Prostate gland (tissue), 2 donors: ENCODE data around the gene MAP4K2.

Experiments used
- POLR2A ChIP-seq: fragments of 450-650 bp; IDR thresholded peaks from one replicate; pipeline ENCODE4 v1.6.1; 2016; ENCODE audit warnings: antibody characterized with exemption, mild to moderate bottlenecking
- POLR2AphosphoS5 ChIP-seq: sonication (generic); formaldehyde crosslinking; IDR thresholded peaks from one replicate; pipeline ENCODE4 v1.6.1; 2017; ENCODE audit warnings: antibody characterized with exemption
- TF ChIP-seq, protein P1 (sequence below), 4 experiments: fragments of 200-600 bp in 2 of 4; fragments of 450-650 bp in 2 of 4; sonication (generic) in 2 of 4; IDR thresholded peaks; 1 replicate in 3 of 4; 2 replicates in 1 of 4; pipeline ENCODE4 v1.5.1; 2016 to 2019; ENCODE audit warnings: antibody characterized with exemption in 4 of 4, mild to moderate bottlenecking in 2 of 4, moderate library complexity in 2 of 4

DNA sequence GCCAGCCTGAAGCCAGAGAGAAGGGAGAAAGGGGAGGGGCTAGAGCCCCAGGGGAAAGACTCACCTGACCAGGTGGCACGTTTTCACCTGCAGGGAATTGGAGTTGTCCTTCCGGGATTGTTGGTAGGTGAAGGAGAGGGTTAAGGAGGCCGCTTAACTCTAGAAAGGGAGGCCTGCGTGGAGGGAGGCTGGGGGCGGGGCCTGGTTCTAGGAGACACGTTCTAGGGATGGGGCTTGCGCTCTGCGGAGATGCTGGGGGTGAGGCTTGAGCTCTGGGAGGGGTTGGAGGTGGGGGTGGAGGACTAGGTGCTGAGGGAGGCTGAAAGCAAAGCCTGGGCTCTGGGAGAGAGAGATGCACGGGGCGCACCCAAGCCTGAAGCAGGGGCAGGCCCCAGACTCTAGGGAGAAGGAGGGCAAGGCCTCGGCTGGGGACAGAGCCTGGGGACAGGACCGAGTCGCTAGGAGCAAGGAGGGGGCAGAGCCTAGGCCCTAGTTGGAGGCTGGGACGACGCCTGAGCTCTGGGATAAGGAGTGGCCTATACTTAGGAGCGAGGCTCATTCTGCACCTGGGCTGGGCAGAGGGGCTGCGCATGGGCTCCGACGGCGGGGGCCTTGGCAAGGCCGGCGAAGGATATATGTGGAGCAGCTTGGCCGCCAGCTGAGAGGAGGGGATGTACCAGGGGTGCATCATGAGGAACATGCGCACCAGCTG, 61.5 kb downstream of the MAP4K2 start:
- TF ChIP-seq, protein P1, sequence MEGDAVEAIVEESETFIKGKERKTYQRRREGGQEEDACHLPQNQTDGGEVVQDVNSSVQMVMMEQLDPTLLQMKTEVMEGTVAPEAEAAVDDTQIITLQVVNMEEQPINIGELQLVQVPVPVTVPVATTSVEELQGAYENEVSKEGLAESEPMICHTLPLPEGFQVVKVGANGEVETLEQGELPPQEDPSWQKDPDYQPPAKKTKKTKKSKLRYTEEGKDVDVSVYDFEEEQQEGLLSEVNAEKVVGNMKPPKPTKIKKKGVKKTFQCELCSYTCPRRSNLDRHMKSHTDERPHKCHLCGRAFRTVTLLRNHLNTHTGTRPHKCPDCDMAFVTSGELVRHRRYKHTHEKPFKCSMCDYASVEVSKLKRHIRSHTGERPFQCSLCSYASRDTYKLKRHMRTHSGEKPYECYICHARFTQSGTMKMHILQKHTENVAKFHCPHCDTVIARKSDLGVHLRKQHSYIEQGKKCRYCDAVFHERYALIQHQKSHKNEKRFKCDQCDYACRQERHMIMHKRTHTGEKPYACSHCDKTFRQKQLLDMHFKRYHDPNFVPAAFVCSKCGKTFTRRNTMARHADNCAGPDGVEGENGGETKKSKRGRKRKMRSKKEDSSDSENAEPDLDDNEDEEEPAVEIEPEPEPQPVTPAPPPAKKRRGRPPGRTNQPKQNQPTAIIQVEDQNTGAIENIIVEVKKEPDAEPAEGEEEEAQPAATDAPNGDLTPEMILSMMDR (IDR thresholded peaks at IDR 0.05): no peak
- no peak for TF ChIP-seq POLR2AphosphoS5
- no peak for TF ChIP-seq POLR2A
